ENCODE results near the gene PSME2. TPM values are rescaled to one million over a fixed set of nuclear protein-coding genes. Genes with fewer than 3 reads are reported as not detected.

PSME2 gene
- total RNA-seq, 4 donors from 2014 or later: 31.3 to 66.6 (median 47.5) TPM

- no peak overlapping the region for H3K4me3 ChIP-seq (replicated peaks in 1 of 3)
- peaks cover 38 to 40% of the 10 kb centered on the region in 2 donors for H3K36me3 ChIP-seq
- H3K27ac ChIP-seq: no peak overlapping the region
- H3K27me3 ChIP-seq: no peaks in the 10 kb centered on the region
- WGBS, 2 donors: 91 to 96% methylated on average over 3 of the region's 3 CpGs
- no peak for DNase-seq
- no peak for TF ChIP-seq CTCF (IDR thresholded peaks at IDR 0.05)
- TF ChIP-seq POLR2A (IDR thresholded peaks at IDR 0.05): no peak
- intact Hi-C loops (cut with DNase I): no loop called here
- H3K9me3 ChIP-seq: no peaks in the 10 kb centered on the region
- H3K4me1 ChIP-seq: peaks cover 12% of the 10 kb centered on the region in 2 donors
These were observed 21.2 kb upstream of the PSME2 start for GRCh38 chr14:24167469-24168114.

GRCh38 chr14:24165785-24166184, 19.4 kb upstream of the PSME2 start:
- 90 to 94% methylated on average over 5 of the region's 5 CpGs for WGBS, 2 donors
- intact Hi-C loops (cut with DNase I): no loop called here
- Histone ChIP-seq H3K36me3 (peaks cover 38 to 40% of the 10 kb centered on the region in 2 donors), H3K27ac (no peak overlapping the region), H3K4me1 (peaks cover 18 to 22% of the 10 kb centered on the region in 2 donors), H3K27me3 (no peaks in the 10 kb centered on the region), H3K9me3 (no peaks in the 10 kb centered on the region), H3K4me3 (replicated peaks in 1 of 3) (no peak overlapping the region)
- TF ChIP-seq CTCF (IDR thresholded peaks at IDR 0.05): no peak
- no peak for TF ChIP-seq POLR2A (IDR thresholded peaks at IDR 0.05)
- no peak for DNase-seq

- H3K36me3 ChIP-seq: peaks cover 40 to 42% of the 10 kb centered on the region in 2 donors
- no peak for DNase-seq
- intact Hi-C loops (cut with DNase I): no loop called here
- no peak overlapping the region for H3K27ac ChIP-seq
- peaks cover 18 to 27% of the 10 kb centered on the region in 2 donors for H3K4me1 ChIP-seq
- no peaks in the 10 kb centered on the region for H3K9me3 ChIP-seq
- WGBS, 2 donors: 88 to 90% methylated on average over 9 to 14 of the region's 14 CpGs
- H3K27me3 ChIP-seq: no peaks in the 10 kb centered on the region
- H3K4me3 ChIP-seq (replicated peaks in 1 of 3): no peak overlapping the region
- no peak for TF ChIP-seq POLR2A (IDR thresholded peaks at IDR 0.05)
- no peak for TF ChIP-seq CTCF (IDR thresholded peaks at IDR 0.05)
These were observed 18.1 kb upstream of the PSME2 start for GRCh38 chr14:24164518-24164991.

- WGBS, 2 donors: 65 to 73% methylated on average over 8 of the region's 8 CpGs
- peaks cover 18 to 27% of the 10 kb centered on the region in 2 donors for H3K4me1 ChIP-seq
These were observed 15.7 kb upstream of the PSME2 start for GRCh38 chr14:24162093-24162492.

More at GRCh38 chr14:24162093-24162492, 15.7 kb upstream of the PSME2 start:
- H3K9me3 ChIP-seq: no peaks in the 10 kb centered on the region
- intact Hi-C loops (cut with DNase I): no loop called here
- peaks cover 54 to 56% of the 10 kb centered on the region in 2 donors for H3K36me3 ChIP-seq
- peak overlapping the region; percentile 92 to 97 (median 97) for H3K27ac ChIP-seq
- no peak for DNase-seq
- peak overlapping the region in 2 of 3 donors; percentile 52 to 58 for H3K4me3 ChIP-seq (replicated peaks in 1 of 3)
- H3K27me3 ChIP-seq: no peaks in the 10 kb centered on the region
- TF ChIP-seq CTCF (IDR thresholded peaks at IDR 0.05) (no peak), POLR2A (IDR thresholded peaks at IDR 0.05) (no peak)
